Stimulated activated CD8-positive, alpha-beta memory T cell treated with anti-CD3 and anti-CD28 coated beads, Interleukin-4, amount 100 ng/mL, for 1 hour (primary cell): ENCODE results near the gene KCNA5.

ENCODE experiments used
- DNase-seq, 2 donors: peaks; one replicate each; pipeline ENCODE4 v3.0.0-alpha.2; 2020; ENCODE audit warnings: low read depth in 2 of 2, low spot score in 1 of 2

Gene KCNA5

GRCh38 chr12:5043589-5044419 is at the start of gene KCNA5:
TSS of gene KCNA5 (plus strand) at chr12:5043879. CDS start at chr12:5044148, 269 bp downstream.
- DNase-seq = no peak

- no peak for DNase-seq
These were observed 49.1 kb upstream of the KCNA5 start for GRCh38 chr12:4994622-4995021.

- DNase-seq = no peak
These were observed 47.0 kb upstream of the KCNA5 start for GRCh38 chr12:4996714-4997113.

- no peak for DNase-seq
These were observed 45.7 kb upstream of the KCNA5 start for GRCh38 chr12:4997939-4998338.

- DNase-seq = no peak
These were observed 43.5 kb upstream of the KCNA5 start for GRCh38 chr12:5000204-5000603.

- no peak for DNase-seq
These were observed 42.9 kb upstream of the KCNA5 start for GRCh38 chr12:5000658-5001385.

GRCh38 chr12:5003025-5003666 is 40.5 kb upstream of the KCNA5 start:
- no peak for DNase-seq

- no peak for DNase-seq
These were observed 35.0 kb upstream of the KCNA5 start for GRCh38 chr12:5008661-5009060.

- no peak for DNase-seq
These were observed 33.5 kb upstream of the KCNA5 start for GRCh38 chr12:5010151-5010550.

GRCh38 chr12:5012337-5012736 is 31.3 kb upstream of the KCNA5 start:
- DNase-seq = no peak

- no peak for DNase-seq
These were observed 30.4 kb upstream of the KCNA5 start for GRCh38 chr12:5013266-5013730.

- no peak for DNase-seq
These were observed 29.4 kb upstream of the KCNA5 start for GRCh38 chr12:5014269-5014668.

- DNase-seq = no peak
These were observed 27.8 kb upstream of the KCNA5 start for GRCh38 chr12:5015711-5016492.

- no peak for DNase-seq
These were observed 27.2 kb upstream of the KCNA5 start for GRCh38 chr12:5016526-5016925.

GRCh38 chr12:5017638-5018348 is 25.9 kb upstream of the KCNA5 start:
- no peak for DNase-seq

- DNase-seq = no peak
These were observed 25.0 kb upstream of the KCNA5 start for GRCh38 chr12:5018677-5019076.

- no peak for DNase-seq
These were observed 21.7 kb upstream of the KCNA5 start for GRCh38 chr12:5022025-5022424.

GRCh38 chr12:5022465-5023061 is 21.1 kb upstream of the KCNA5 start:
- DNase-seq = no peak

GRCh38 chr12:5023842-5024241 is 19.8 kb upstream of the KCNA5 start:
- no peak for DNase-seq

- DNase-seq = no peak
These were observed 17.2 kb upstream of the KCNA5 start for GRCh38 chr12:5026342-5026938.
